H1 (cell line): ENCODE data around the gene DGKD.

Experiments
- CTCF ChIP-seq, 3 experiments: IDR thresholded peaks; 1 replicate in 2 of 3; 2 replicates in 1 of 3; pipeline versions ENCODE4 v1.5.1 to v1.6.1; 2011; ENCODE audit warnings: low read length in 3 of 3, mild to moderate bottlenecking in 3 of 3, inconsistent platforms in 2 of 3, low read depth in 1 of 3, moderate library complexity in 1 of 3; ENCODE audit not compliant: insufficient read depth in 1 of 3; ENCODE audit errors: control extremely low read depth in 1 of 3
- EZH2 ChIP-seq: fragments of 200-600 bp; sonication (generic); IDR thresholded peaks from 2 replicates; pipeline ENCODE4 v1.7.1; 2012; ENCODE audit warnings: low read depth, mild to moderate bottlenecking, moderate library complexity, low read length, inconsistent platforms; ENCODE audit not compliant: severe bottlenecking
- GABPA ChIP-seq: IDR thresholded peaks from 2 replicates; pipeline ENCODE4 v1.6.1; 2011; ENCODE audit warnings: mild to moderate bottlenecking, low read length, moderate library complexity, borderline replicate concordance; ENCODE audit not compliant: insufficient read depth
- HDAC6 ChIP-seq: IDR thresholded peaks from one replicate; pipeline ENCODE4 v1.7.1; 2012; ENCODE audit warnings: low read depth, mild to moderate bottlenecking, inconsistent platforms, low read length, moderate library complexity
- KDM1A ChIP-seq: fragments of 200-600, 300-600 bp; sonication (generic); IDR thresholded peaks from 2 replicates; pipeline ENCODE4 v1.7.1; 2016; ENCODE audit warnings: mild to moderate bottlenecking, low read length, borderline replicate concordance
- PHF8 ChIP-seq: fragments of 200-600 bp; sonication (generic); conservative IDR thresholded peaks from 2 replicates; pipeline ENCODE4 v1.7.1; 2012; ENCODE audit warnings: low read depth, mild to moderate bottlenecking, inconsistent platforms, low read length, moderate library complexity
- POLR2A ChIP-seq, 2 experiments: IDR thresholded peaks; 1 replicate in 1 of 2; 2 replicates in 1 of 2; pipeline ENCODE4 v1.6.1; 2011; ENCODE audit warnings: low read depth in 2 of 2, low read length in 2 of 2, mild to moderate bottlenecking in 2 of 2; ENCODE audit errors: control extremely low read depth in 1 of 2
- POLR2AphosphoS5 ChIP-seq: IDR thresholded peaks from 2 replicates; pipeline ENCODE4 v1.6.1; 2011; ENCODE audit warnings: low read depth, low read length
- TBP ChIP-seq: IDR thresholded peaks from 2 replicates; pipeline ENCODE4 v1.6.1; 2011; ENCODE audit warnings: low read depth, low read length, improper control_type of control experiment

- TF ChIP-seq CTCF (IDR thresholded peaks at IDR 0.05; ENCODE audit: control extremely low read depth in 1 of 3, insufficient read depth in 1 of 3, low read depth in 1 of 3, low read length in 3 of 3) (no peak), EZH2 (no peak), GABPA (no peak), KDM1A (no peak), POLR2A (IDR thresholded peaks at IDR 0.05; ENCODE audit: control extremely low read depth in 1 of 2, low read depth in 2 of 2, low read length in 2 of 2) (no peak), POLR2AphosphoS5 (no peak), HDAC6 (no peak), PHF8 (no peak), TBP (no peak)
These were observed 4.0 kb downstream of the DGKD start for GRCh38 chr2:233358335-233358734.
